Measurements from ENCODE around the gene IL17RC. TPM values are rescaled to one million over a fixed set of nuclear protein-coding genes. Genes with fewer than 3 reads are reported as not detected.

IL17RC gene
- total and polyA plus RNA-seq, 2 experiments from 2014 or later: 8.4 to 12.6 TPM

DNA sequence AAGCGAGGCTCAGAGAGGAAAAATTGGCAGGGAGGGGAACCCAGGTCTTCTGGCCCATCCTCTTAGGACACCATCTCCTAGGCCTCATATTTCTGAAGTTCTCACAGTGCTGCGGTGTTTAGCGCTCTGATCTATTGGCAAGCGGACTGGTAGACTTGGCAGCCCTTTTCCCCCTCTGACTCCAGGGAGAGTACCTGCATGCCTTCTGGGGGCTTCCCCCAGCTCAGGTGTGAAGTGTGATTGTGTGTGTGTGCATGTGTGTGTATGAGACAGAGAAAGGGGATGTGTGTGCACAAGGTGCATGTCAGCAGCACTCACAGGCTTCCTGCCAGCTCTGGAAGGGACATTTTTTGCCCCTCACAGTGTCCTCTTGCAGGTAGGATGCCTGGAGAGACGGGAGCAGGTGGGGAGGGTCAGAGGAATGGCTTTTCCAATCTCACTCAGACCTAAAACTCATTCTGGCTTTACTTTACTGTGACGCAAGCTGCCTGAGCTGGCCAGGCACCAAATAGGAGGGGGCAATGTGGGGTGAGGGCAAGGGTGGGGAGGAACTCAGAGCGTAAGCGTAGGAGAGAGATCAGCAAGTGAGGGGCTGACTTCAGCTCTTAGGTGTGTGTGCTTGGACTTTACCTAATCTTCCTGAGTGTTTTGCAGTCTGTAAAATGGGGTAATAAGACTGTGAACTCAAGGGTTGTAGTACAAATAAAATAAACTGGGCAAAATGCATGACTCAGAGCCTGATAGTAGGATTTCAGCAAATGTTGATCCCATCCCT is 18.2 kb upstream of the IL17RC start:
- no peak for DNase-seq (ENCODE audit: low spot score)
- Histone ChIP-seq H2AFZ (no peak overlapping the region), H3K4me2 (no peak overlapping the region), H3F3A (replicated peaks; ENCODE audit: low read depth) (0 out of 2 replicates have a peak, but pooled peaks cover 2% of the 10 kb centered on the region), H3K27me3 (ENCODE audit: insufficient read depth) (no peaks in the 10 kb centered on the region), H3K4me3 (no peak overlapping the region), H3K27ac (ENCODE audit: low read depth) (no peak overlapping the region), H3K79me2 (replicated peaks; ENCODE audit: insufficient read depth) (no peaks in the 10 kb centered on the region), H3K9me2 (ENCODE audit: insufficient read depth) (no peaks in the 10 kb centered on the region), H3K36me3 (ENCODE audit: insufficient read depth) (0 out of 2 replicates have a peak, but pooled peaks cover 4% of the 10 kb centered on the region), H4K20me1 (replicated peaks; ENCODE audit: insufficient read depth) (no peaks in the 10 kb centered on the region; the same call in 1 of the 2 replicates), H3K4me1 (ENCODE audit: insufficient read depth) (peaks cover 16% of the 10 kb centered on the region)
- H3K4me3 Mint-ChIP-seq: no peak overlapping the region
- H3K9me3 Mint-ChIP-seq: no peaks in the 10 kb centered on the region
- no peak for TF ChIP-seq ZNF331 (CRISPR knock-in tag; IDR thresholded peaks at IDR 0.05; ENCODE audit: low read depth)
- TF ChIP-seq, protein P1, sequence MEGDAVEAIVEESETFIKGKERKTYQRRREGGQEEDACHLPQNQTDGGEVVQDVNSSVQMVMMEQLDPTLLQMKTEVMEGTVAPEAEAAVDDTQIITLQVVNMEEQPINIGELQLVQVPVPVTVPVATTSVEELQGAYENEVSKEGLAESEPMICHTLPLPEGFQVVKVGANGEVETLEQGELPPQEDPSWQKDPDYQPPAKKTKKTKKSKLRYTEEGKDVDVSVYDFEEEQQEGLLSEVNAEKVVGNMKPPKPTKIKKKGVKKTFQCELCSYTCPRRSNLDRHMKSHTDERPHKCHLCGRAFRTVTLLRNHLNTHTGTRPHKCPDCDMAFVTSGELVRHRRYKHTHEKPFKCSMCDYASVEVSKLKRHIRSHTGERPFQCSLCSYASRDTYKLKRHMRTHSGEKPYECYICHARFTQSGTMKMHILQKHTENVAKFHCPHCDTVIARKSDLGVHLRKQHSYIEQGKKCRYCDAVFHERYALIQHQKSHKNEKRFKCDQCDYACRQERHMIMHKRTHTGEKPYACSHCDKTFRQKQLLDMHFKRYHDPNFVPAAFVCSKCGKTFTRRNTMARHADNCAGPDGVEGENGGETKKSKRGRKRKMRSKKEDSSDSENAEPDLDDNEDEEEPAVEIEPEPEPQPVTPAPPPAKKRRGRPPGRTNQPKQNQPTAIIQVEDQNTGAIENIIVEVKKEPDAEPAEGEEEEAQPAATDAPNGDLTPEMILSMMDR (conservative IDR thresholded peaks at IDR 0.05; ENCODE audit: low read depth in 2 of 2): no peak
- H3K27ac Mint-ChIP-seq: no peak overlapping the region
- H3K36me3 Mint-ChIP-seq (ENCODE audit: low read depth): peaks cover 11% of the 10 kb centered on the region
- H3K27me3 Mint-ChIP-seq (ENCODE audit: insufficient read depth, low read depth, poor library complexity): peaks cover 7% of the 10 kb centered on the region
- no peak for ATAC-seq
- peaks cover 15% of the 10 kb centered on the region for H3K4me1 Mint-ChIP-seq

DNA sequence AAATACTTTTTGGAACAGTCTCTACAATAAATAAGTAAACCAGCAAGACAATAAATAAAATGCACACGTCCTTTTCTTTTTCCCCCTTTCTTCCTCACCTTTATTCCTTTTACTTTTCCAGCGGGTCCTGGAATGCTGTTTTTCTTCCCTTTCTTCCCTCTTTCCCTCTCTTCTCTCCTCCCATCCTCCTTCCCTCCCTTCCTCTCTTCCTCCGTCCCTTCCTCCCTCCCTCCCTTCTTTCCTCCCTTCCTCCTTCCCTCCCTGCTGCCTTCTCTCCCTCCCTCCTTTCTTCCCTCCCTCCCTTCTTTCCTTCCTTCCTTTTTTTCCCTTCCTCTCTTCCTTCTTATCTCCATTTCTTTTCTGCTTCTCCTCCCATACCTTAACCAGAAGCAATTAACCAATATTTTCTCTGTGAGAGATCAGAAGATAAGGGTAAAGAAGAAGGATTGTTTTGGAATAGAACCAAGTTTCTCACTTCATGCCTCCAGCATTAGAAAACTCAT is 17.6 kb upstream of the IL17RC start:
- H3K9me2 ChIP-seq (ENCODE audit: insufficient read depth): no peaks in the 10 kb centered on the region
- H3K36me3 Mint-ChIP-seq (ENCODE audit: low read depth): peaks cover 4% of the 10 kb centered on the region; the same call in 2 of the 3 replicates
- no peaks in the 10 kb centered on the region for H3K27me3 ChIP-seq (ENCODE audit: insufficient read depth)
- H3K4me3 Mint-ChIP-seq: no peak overlapping the region
- H3K9me3 Mint-ChIP-seq: no peaks in the 10 kb centered on the region
- H3K4me3 ChIP-seq: no peak overlapping the region
- no peak overlapping the region for H3K27ac ChIP-seq (ENCODE audit: low read depth)
- TF ChIP-seq EZH2 (IDR thresholded peaks at IDR 0.05; ENCODE audit: low read depth, unreplicated experiment) (no peak), ZNF114 (CRISPR knock-in tag; IDR thresholded peaks at IDR 0.05) (no peak), ZNF331 (CRISPR knock-in tag; IDR thresholded peaks at IDR 0.05; ENCODE audit: low read depth) (no peak), STAT1 (IDR thresholded peaks at IDR 0.05; ENCODE audit: unreplicated experiment) (no peak), JUNB (IDR thresholded peaks at IDR 0.05; ENCODE audit: unreplicated experiment) (no peak), CREB1 (CRISPR knock-in tag; IDR thresholded peaks at IDR 0.05; ENCODE audit: low read depth) (no peak)
- TF ChIP-seq, protein P2, sequence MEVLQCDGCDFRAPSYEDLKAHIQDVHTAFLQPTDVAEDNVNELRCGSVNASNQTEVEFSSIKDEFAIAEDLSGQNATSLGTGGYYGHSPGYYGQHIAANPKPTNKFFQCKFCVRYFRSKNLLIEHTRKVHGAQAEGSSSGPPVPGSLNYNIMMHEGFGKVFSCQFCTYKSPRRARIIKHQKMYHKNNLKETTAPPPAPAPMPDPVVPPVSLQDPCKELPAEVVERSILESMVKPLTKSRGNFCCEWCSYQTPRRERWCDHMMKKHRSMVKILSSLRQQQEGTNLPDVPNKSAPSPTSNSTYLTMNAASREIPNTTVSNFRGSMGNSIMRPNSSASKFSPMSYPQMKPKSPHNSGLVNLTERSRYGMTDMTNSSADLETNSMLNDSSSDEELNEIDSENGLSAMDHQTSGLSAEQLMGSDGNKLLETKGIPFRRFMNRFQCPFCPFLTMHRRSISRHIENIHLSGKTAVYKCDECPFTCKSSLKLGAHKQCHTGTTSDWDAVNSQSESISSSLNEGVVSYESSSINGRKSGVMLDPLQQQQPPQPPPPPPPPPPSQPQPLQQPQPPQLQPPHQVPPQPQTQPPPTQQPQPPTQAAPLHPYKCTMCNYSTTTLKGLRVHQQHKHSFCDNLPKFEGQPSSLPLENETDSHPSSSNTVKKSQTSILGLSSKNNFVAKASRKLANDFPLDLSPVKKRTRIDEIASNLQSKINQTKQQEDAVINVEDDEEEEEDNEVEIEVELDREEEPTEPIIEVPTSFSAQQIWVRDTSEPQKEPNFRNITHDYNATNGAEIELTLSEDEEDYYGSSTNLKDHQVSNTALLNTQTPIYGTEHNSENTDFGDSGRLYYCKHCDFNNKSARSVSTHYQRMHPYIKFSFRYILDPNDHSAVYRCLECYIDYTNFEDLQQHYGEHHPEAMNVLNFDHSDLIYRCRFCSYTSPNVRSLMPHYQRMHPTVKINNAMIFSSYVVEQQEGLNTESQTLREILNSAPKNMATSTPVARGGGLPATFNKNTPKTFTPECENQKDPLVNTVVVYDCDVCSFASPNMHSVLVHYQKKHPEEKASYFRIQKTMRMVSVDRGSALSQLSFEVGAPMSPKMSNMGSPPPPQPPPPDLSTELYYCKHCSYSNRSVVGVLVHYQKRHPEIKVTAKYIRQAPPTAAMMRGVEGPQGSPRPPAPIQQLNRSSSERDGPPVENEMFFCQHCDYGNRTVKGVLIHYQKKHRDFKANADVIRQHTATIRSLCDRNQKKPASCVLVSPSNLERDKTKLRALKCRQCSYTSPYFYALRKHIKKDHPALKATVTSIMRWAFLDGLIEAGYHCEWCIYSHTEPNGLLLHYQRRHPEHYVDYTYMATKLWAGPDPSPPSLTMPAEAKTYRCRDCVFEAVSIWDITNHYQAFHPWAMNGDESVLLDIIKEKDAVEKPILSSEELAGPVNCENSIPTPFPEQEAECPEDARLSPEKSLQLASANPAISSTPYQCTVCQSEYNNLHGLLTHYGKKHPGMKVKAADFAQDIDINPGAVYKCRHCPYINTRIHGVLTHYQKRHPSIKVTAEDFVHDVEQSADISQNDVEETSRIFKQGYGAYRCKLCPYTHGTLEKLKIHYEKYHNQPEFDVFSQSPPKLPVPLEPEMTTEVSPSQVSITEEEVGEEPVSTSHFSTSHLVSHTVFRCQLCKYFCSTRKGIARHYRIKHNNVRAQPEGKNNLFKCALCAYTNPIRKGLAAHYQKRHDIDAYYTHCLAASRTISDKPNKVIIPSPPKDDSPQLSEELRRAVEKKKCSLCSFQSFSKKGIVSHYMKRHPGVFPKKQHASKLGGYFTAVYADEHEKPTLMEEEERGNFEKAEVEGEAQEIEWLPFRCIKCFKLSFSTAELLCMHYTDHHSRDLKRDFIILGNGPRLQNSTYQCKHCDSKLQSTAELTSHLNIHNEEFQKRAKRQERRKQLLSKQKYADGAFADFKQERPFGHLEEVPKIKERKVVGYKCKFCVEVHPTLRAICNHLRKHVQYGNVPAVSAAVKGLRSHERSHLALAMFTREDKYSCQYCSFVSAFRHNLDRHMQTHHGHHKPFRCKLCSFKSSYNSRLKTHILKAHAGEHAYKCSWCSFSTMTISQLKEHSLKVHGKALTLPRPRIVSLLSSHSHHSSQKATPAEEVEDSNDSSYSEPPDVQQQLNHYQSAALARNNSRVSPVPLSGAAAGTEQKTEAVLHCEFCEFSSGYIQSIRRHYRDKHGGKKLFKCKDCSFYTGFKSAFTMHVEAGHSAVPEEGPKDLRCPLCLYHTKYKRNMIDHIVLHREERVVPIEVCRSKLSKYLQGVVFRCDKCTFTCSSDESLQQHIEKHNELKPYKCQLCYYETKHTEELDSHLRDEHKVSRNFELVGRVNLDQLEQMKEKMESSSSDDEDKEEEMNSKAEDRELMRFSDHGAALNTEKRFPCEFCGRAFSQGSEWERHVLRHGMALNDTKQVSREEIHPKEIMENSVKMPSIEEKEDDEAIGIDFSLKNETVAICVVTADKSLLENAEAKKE (CRISPR knock-in tag; IDR thresholded peaks at IDR 0.05): no peak
- TF ChIP-seq, protein P3, sequence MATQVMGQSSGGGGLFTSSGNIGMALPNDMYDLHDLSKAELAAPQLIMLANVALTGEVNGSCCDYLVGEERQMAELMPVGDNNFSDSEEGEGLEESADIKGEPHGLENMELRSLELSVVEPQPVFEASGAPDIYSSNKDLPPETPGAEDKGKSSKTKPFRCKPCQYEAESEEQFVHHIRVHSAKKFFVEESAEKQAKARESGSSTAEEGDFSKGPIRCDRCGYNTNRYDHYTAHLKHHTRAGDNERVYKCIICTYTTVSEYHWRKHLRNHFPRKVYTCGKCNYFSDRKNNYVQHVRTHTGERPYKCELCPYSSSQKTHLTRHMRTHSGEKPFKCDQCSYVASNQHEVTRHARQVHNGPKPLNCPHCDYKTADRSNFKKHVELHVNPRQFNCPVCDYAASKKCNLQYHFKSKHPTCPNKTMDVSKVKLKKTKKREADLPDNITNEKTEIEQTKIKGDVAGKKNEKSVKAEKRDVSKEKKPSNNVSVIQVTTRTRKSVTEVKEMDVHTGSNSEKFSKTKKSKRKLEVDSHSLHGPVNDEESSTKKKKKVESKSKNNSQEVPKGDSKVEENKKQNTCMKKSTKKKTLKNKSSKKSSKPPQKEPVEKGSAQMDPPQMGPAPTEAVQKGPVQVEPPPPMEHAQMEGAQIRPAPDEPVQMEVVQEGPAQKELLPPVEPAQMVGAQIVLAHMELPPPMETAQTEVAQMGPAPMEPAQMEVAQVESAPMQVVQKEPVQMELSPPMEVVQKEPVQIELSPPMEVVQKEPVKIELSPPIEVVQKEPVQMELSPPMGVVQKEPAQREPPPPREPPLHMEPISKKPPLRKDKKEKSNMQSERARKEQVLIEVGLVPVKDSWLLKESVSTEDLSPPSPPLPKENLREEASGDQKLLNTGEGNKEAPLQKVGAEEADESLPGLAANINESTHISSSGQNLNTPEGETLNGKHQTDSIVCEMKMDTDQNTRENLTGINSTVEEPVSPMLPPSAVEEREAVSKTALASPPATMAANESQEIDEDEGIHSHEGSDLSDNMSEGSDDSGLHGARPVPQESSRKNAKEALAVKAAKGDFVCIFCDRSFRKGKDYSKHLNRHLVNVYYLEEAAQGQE (IDR thresholded peaks at IDR 0.05; ENCODE audit: unreplicated experiment): no peak
- H3K27ac Mint-ChIP-seq: no peak overlapping the region
- ATAC-seq: no peak
- H3K79me2 ChIP-seq (replicated peaks; ENCODE audit: insufficient read depth): no peaks in the 10 kb centered on the region
- peaks cover 20% of the 10 kb centered on the region for H3K4me1 Mint-ChIP-seq
- H3K4me2 ChIP-seq: no peak overlapping the region
- H3K27me3 Mint-ChIP-seq (ENCODE audit: insufficient read depth, low read depth, poor library complexity): peaks cover 7% of the 10 kb centered on the region
- H3K36me3 ChIP-seq (ENCODE audit: insufficient read depth): no peaks in the 10 kb centered on the region
- H4K20me1 ChIP-seq (replicated peaks; ENCODE audit: insufficient read depth): no peaks in the 10 kb centered on the region
- no peak overlapping the region for H2AFZ ChIP-seq
- H3K4me1 ChIP-seq (ENCODE audit: insufficient read depth): peaks cover 17% of the 10 kb centered on the region
- no peak for DNase-seq (ENCODE audit: low spot score)
- no peaks in the 10 kb centered on the region for H3F3A ChIP-seq (replicated peaks; ENCODE audit: low read depth)
